GM18951 (cell line): ENCODE data around the gene AGK.
A peak's percentile ranks its signal among the peaks of the same experiment; 100 is the strongest.

ENCODE experiments used
- POLR2A ChIP-seq: IDR thresholded peaks from 4 replicates; pipeline ENCODE4 v1.6.1; 2011; ENCODE audit warnings: mild to moderate bottlenecking; ENCODE audit not compliant: insufficient read length, insufficient read depth; ENCODE audit errors: extremely low read depth
- in situ Hi-C: fragments of 300-500 bp; cut with MboI; formaldehyde crosslinking; loops from one replicate; pipeline ENCODE4 v1.12.0; 2022; ENCODE audit warnings: low sequenced_read_pairs, mixed read lengths, inconsistent platforms; ENCODE audit not compliant: unreplicated experiment

The AGK gene, protein sequence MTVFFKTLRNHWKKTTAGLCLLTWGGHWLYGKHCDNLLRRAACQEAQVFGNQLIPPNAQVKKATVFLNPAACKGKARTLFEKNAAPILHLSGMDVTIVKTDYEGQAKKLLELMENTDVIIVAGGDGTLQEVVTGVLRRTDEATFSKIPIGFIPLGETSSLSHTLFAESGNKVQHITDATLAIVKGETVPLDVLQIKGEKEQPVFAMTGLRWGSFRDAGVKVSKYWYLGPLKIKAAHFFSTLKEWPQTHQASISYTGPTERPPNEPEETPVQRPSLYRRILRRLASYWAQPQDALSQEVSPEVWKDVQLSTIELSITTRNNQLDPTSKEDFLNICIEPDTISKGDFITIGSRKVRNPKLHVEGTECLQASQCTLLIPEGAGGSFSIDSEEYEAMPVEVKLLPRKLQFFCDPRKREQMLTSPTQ

DNA sequence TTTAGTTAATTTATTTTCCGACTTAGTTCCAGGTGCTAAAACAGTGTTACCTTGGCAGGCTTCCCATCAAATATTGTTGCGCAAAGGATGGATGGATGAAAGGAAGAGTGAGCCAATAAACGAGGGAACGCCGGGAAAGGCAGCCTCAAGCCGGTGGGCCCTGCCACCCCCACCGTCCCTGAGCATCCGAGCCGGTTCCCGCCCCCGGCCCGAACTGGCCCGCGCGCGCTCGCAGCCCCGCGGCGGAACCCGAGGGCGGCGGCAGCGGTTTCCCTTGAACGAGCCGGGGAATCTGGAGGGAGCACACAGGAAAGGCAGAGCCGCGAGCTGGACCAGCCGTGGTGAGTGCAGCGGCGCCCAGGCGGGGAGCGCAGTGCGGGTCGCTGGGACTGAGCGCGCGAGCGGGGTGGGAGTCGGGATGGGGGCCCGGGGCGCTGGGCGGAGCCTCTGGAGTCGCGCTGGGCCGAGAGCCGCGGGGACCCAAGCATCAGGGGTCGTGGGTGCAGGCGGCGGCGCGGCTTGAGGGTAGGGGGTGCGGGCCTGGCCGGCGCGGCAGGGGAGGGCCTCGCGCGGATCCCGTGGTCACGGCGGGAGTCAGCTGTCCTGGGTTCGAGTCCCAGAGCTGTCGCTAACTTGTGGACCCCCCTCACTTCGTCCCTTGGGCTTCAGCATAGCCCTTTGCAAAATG lies at the start of gene AGK:
Gene AGK, plus strand, starts transcription at position 317 of the 688 bp plus-strand sequence. CDS start 4,057 bp downstream, outside the sequence.
- in situ Hi-C loops: no loop called here
- TF ChIP-seq POLR2A: peak; percentile 98

DNA sequence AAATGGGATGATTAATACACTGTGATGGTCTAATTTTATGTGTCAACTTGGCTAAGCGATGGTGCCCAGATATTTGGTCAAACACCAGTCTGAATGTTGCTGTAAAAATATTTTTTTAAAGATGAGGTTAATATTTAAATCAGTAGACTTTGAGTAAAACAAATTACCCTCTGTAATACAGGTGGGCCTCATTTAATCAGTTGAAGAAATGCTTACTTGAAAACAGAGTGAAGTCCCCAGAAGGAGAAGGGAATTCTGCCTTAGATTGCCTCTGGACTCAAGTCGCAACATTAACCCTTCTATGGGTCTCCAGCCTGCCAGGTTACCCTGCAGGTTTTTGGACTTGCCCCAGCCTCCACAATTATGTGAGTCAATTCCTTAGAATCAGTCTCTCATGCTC lies 49.8 kb upstream of the AGK start:
- no peak for TF ChIP-seq POLR2A
- in situ Hi-C loops: no loop called here

DNA sequence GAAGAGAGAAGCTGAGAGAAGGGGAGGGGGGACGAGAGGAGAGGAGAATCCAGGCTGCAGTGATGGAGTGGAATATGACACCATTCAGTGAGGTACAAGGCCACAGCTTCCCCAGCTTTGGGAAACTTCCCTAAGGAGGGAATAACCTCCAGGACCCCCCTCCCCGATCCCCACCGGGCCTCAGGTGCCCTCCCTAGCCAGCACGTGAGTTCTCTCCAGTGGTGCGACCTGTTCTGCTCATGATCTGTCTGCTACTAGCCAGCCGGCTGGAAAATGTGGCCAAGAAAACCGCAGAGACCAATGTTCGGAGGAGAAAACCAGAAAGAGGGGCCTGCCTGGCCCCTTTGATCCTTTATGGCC lies 39.9 kb upstream of the AGK start:
- in situ Hi-C loops: no loop called here
- no peak for TF ChIP-seq POLR2A

DNA sequence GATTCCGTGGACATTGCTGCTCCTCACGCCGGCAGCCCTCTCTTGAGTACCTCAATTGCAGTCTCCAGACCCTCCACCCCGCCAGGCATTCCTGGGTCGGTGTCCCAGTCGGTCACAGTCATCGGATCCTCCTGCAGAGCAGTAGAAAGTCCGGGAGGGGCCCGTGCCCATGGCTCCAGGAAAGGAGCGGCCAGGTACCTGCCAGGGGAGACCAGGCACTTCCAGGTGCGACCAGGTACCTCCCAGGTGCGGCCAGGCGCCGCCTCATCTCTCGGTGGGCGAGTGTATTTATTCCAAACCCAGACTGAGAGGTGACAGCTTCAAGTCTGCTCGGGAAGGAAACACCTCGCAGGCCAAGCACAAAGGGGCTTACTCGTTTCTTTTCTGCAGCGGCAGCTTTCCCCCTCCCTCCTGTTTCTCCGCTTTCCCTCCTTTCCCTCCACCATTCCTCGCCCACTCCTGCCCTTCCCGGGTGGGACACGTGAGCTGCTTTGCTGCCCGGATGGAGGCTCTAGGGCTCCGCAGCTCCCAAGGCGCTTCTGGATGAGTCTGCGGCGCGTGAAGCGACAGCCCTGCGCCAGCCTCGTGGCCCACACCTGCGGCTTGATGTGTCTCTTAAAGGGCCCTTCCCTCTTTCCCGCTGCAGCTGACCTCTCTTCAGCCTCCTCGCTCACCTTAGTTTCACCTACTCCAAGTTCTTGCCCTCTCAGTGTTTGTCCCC lies 39.4 kb upstream of the AGK start:
- no peak for TF ChIP-seq POLR2A
- in situ Hi-C loops: no loop called here

DNA sequence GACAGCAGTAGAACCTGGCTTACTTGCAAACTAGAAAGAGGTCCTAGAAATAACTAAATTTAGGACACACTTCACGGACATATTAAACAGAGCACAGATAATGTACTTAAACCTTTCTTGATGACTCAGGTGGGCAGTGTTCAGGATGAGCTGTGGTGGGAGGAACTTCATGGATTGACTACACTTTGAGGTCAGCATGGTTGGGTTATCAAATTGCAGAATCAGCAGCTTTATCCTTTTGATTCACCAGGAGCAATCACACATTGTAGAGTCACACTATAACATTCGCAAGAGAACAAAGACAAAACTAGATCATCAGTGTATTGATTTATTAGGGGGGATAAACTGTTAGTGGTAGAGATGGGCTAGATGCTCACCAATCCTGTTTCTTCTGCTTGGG lies 38.6 kb upstream of the AGK start:
- no peak for TF ChIP-seq POLR2A
- in situ Hi-C loops: no loop called here

DNA sequence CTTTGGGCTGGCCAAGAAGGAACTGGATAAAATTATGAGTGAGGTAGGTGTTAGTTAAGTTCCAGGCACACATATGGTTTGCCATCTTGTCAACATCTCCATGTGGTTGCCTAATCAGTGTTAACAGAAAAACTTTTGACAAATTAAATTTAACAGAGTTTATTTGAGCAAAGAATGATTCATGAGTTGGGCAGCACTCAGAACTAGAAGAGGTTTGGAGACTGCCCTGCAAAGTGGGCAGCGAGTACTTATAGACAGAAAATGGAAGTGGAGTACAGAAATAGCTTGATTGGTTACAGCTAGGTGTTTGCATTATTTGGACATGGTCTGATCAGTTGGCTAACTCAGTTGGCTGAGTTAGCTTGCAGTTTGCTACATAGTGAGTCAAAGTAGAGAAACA lies 37.5 kb upstream of the AGK start:
- in situ Hi-C loops: no loop called here
- TF ChIP-seq POLR2A: no peak

DNA sequence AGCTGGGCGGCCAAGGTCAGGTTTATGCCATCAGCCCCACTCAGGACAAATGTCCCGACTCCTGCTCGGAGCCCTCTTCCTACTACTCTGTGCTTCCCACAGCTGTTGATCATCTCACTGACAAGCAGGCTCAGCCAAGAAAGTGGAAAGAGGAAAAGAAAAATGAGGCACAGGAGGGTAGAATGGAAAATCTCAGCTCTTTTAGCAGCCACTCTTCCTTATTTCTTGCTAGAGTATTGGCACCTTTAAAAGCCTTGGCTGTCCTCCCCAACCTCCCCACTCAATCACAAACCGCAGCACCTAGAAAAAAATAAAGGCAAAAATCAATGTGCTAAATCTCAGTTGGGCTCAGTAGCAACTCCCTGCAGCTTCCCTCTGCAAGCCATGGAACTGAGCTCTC lies 35.3 kb upstream of the AGK start:
- in situ Hi-C loops: no loop called here
- TF ChIP-seq POLR2A: no peak

DNA sequence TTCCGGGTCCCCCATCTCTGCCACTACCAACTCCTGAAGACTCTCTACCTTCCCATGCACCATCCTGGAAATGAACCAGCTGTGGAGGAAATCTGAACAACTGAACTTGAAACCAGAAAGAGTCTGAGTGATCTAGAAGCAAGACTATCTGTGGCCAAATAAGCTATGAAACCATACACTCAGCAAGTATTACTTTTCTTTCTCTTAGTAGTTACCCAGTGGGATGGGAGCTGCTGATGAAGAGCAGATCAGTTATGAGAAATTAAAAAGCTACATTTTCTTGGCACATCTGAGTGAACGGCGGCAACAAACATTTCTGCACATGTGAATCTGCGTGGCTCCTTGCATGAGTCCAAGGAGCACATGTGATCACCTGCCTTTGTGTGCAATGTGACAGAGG lies 31.6 kb upstream of the AGK start:
- no peak for TF ChIP-seq POLR2A
- in situ Hi-C loops: no loop called here

DNA sequence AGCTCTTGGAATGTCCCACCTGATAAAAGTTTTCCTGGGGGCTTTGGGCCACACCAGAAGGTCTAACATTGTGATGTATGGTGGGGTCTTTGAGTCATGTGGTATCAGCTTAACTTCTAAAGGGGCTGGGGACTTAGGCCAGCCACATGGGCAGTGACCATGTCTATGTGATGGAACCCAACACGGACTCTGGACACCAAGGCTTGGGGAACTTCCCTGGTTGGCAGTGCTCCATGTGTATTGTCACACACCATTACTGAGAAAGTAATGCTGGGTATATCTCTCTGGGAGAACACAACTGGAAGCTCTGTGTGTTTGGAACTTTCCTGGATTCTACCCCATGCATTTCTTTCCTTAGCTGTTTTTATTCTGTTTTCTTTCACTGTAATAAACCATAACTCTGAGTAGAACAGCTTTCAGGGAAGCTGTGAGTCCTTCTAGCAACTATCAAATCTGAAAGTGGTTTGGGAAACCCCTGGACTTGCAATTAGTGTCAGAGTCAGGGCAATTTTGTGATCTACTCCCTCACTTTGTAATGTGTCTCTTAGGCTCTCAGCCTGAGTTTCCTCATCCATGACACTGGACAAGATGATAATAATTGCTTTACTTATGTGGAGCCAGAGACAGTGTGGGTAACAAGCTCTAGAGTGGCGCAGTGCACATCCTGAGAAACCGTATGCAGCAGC lies 28.4 kb upstream of the AGK start:
- in situ Hi-C loops: no loop called here
- TF ChIP-seq POLR2A: no peak

DNA sequence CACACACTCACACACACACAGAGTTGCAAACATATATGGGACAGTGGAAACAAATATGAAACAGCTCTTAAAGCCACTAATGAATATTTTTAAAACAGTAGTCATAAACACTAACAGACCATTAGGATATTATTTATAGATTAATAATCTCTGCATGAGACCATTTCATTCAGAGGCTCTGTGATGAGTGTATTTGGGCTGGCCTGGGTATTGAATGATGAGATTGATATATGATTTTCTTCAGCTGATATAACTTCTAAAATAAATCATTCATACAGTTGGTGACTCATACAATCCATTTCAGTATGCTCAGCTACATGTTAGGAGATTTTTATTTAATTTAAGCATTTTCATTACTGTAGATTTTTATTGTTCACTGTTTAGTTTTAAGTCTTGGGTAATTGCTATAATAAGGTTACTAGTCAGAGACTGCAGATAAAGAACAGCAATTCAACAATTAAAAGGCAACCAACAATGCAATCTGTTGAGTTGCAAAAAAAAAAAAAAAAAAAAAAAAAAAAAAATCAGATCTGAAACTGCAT lies 25.2 kb upstream of the AGK start:
- in situ Hi-C loops: no loop called here
- TF ChIP-seq POLR2A: no peak

DNA sequence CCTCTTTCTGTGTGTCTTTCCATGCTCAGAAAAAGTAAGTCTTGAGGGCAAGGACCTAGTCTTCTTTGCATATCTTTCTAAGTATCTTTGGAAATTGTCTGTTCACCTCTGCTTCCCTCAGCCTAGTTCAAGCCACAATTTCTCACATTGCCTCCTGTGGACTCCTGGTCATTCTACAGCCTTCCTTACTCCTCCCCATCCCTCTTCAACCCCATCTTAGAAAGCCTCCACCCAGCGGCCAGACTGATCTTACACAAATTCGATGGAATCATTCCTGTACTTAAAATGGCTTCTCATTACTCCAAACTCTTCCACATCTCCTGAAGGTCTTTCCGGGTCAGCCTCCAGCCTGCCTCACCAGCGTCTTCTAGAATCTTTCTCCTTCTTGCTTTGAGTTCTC lies 24.1 kb upstream of the AGK start:
- in situ Hi-C loops: no loop called here
- no peak for TF ChIP-seq POLR2A

DNA sequence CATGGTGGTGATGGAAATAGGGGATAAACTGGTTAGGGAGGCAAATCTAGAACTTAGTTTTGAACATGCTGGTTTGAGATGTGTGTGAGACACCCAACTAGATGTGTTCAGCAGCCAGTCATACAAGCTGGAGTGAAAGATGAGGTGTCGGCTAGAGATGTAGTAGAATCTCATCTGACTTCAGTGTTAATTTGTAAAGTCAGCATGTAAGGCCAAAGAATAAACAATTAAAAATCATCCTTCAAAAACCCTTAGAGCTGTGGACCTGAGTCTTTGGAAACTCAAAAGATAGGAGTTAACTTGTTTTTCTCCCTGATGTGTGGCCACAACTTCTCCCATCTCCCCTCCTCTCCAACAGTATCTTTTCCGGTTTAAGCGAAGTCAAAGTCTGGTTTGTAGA lies 22.8 kb upstream of the AGK start:
- in situ Hi-C loops: no loop called here
- no peak for TF ChIP-seq POLR2A
